Activated T-cell treated with anti-CD3 and anti-CD28 coated beads, Interleukin-2, amount 50 U/mL, for 1 hour (primary cell): ENCODE data around the gene LPCAT3.
"Not testable (repeated sequence)": the region's sequence is repeated elsewhere in the genome, so short reads cannot be mapped to it uniquely, and the experiment has no call there.

Source experiments
- DNase-seq: peaks from one replicate; pipeline ENCODE4 v3.0.0-alpha.2; 2020

LPCAT3 gene

GRCh38 chr12:7018350-7019042, at the start of gene LPCAT3:
LPCAT3 (minus strand) TSS chr12:7018476; CDS start chr12:7018424, 52 bp downstream.
- DNase-seq: peak; percentile 97

GRCh38 chr12:7067096-7067495, 48.8 kb upstream of the LPCAT3 start:
- no peak for DNase-seq

- no peak for DNase-seq
Observed at GRCh38 chr12:7066596-7066995, 48.3 kb upstream of the LPCAT3 start.

GRCh38 chr12:7065073-7065623, 46.9 kb upstream of the LPCAT3 start:
- DNase-seq: no peak

- DNase-seq: no peak
Observed at GRCh38 chr12:7064516-7064915, 46.2 kb upstream of the LPCAT3 start.

GRCh38 chr12:7061596-7061995, 43.3 kb upstream of the LPCAT3 start:
- no peak for DNase-seq

GRCh38 chr12:7061138-7061537, 42.9 kb upstream of the LPCAT3 start:
- DNase-seq: no peak

- no peak for DNase-seq
Observed at GRCh38 chr12:7060353-7060954, 42.2 kb upstream of the LPCAT3 start, which contains the start of gene C1S. C1S (plus strand) TSS chr12:7060718; CDS start chr12:7061913, 1,195 bp downstream.

- DNase-seq: no peak
Observed at GRCh38 chr12:7059780-7060179, 41.5 kb upstream of the LPCAT3 start.

GRCh38 chr12:7058850-7059395, 40.6 kb upstream of the LPCAT3 start:
- DNase-seq: no peak

- DNase-seq: no peak
Observed at GRCh38 chr12:7058163-7058845, 40.0 kb upstream of the LPCAT3 start.

GRCh38 chr12:7055736-7056135, 37.5 kb upstream of the LPCAT3 start:
- DNase-seq: not testable (repeated sequence)

GRCh38 chr12:7054925-7055324, 36.6 kb upstream of the LPCAT3 start:
- no peak for DNase-seq

GRCh38 chr12:7049973-7050372, 31.7 kb upstream of the LPCAT3 start:
- DNase-seq: not testable (repeated sequence)

- not testable (repeated sequence) for DNase-seq
Observed at GRCh38 chr12:7049445-7049951, 31.2 kb upstream of the LPCAT3 start.

GRCh38 chr12:7047306-7047705, 29.0 kb upstream of the LPCAT3 start:
- no peak for DNase-seq

- DNase-seq: no peak
Observed at GRCh38 chr12:7046383-7047105, 28.3 kb upstream of the LPCAT3 start.

- DNase-seq: no peak
Observed at GRCh38 chr12:7045913-7046312, 27.6 kb upstream of the LPCAT3 start.

GRCh38 chr12:7042842-7043241, 24.6 kb upstream of the LPCAT3 start:
- no peak for DNase-seq

- DNase-seq: no peak
Observed at GRCh38 chr12:7039403-7039802, 21.1 kb upstream of the LPCAT3 start.

- no peak for DNase-seq
Observed at GRCh38 chr12:7038591-7038990, 20.3 kb upstream of the LPCAT3 start.

- not testable (repeated sequence) for DNase-seq
Observed at GRCh38 chr12:7037411-7037810, 19.1 kb upstream of the LPCAT3 start.
